Heart left ventricle (tissue), 16 donors: ENCODE data around the gene RCL1. TPM values are rescaled to one million over a fixed set of nuclear protein-coding genes. Genes with fewer than 3 reads are reported as not detected.
A peak's percentile ranks its signal among the peaks of the same experiment; 100 is the strongest.

Experiments used
- ATAC-seq, 4 donors: fragments of 200-7000 bp; cut with Tn5 transposase; one replicate each; pipeline ENCODE4 v1.9.1; 2020 to 2022; ENCODE audit warnings: moderate library complexity in 4 of 4, mild to moderate bottlenecking in 3 of 4, moderate number of reproducible peaks in 1 of 4
- DNase-seq, 5 donors: peaks; one replicate each; pipeline ENCODE4 v3.0.0-alpha.2; 2020
- H3K27ac ChIP-seq, 12 donors: fragments of 200-600 bp; sonication (generic) in 4 of 12; one replicate each; pipeline versions ENCODE4 v1.5.0 to v1.8.0; 2016 to 2022; ENCODE audit warnings: mild to moderate bottlenecking in 2 of 12
- H3K27me3 ChIP-seq, 9 donors: fragments of 200-600 bp; sonication (generic) in 2 of 9; one replicate each; pipeline versions ENCODE4 v1.5.1 to v1.8.0; 2016 to 2022; ENCODE audit warnings: mild to moderate bottlenecking in 3 of 9
- H3K36me3 ChIP-seq, 9 donors: fragments of 200-600 bp; sonication (generic) in 2 of 9; one replicate each; pipeline versions ENCODE4 v1.5.0 to v1.8.0; 2018 to 2022; ENCODE audit warnings: mild to moderate bottlenecking in 2 of 9
- H3K4me1 ChIP-seq, 12 donors: fragments of 200-600 bp; sonication (generic) in 4 of 12; one replicate each; pipeline versions ENCODE4 v1.5.0 to v1.8.0; 2016 to 2022; ENCODE audit warnings: mild to moderate bottlenecking in 3 of 12
- H3K4me3 ChIP-seq, 12 donors: fragments of 200-600 bp; sonication (generic) in 4 of 12; one replicate each; pipeline versions ENCODE4 v1.5.0 to v1.8.0; 2017 to 2022; ENCODE audit warnings: mild to moderate bottlenecking in 9 of 12, moderate library complexity in 4 of 12
- H3K9me3 ChIP-seq, 12 donors: fragments of 200-600 bp; sonication (generic) in 4 of 12; one replicate each; pipeline versions ENCODE4 v1.5.0 to v1.8.0; 2016 to 2022; ENCODE audit warnings: mild to moderate bottlenecking in 1 of 12
- POLR2A ChIP-seq, 2 donors: fragments of 450-650 bp; IDR thresholded peaks; one replicate each; pipeline ENCODE4 v1.6.1; 2017; ENCODE audit warnings: antibody characterized with exemption in 2 of 2, mild to moderate bottlenecking in 2 of 2, moderate library complexity in 2 of 2
- WGBS, 4 donors: extraction: QIAGEN DNeasy Blood & Tissue Kit in 2 of 4; methylation state at CpG; one replicate each; pipeline versions ENCODE4 v1.1.5 to v1.1.7; 2013 to 2018; 5-methylcytosine and 5-hydroxymethylcytosine counted together
- intact Hi-C, 10 donors: fragments of 100-400 bp; cut with DNase I; formaldehyde crosslinking; loops; one replicate each; pipeline versions ENCODE4 v1.11.1 to v1.14.2; 2022
- polyA plus RNA-seq, 2 donors: library from polyadenylated mRNA; stranded (reverse); fragments of 200-250 nt; gene quantifications; one replicate each; pipeline ENCODE4 v1.2.3, GENCODE V29; 2013
- total RNA-seq, 9 donors: library from RNA; depleted of rRNA in 2 of 9; stranded (reverse); fragments of >200 nt in 2 of 9; fragmentation: NEBNext Ultra II Directional in 3 of 9; extraction: Animal tissue kit (Norgen Biotek cat#: 25700) in 3 of 9; gene quantifications; one replicate each; pipeline versions ENCODE4 v1.1.0 to v1.2.4, GENCODE V29; 2016 to 2023
- TF ChIP-seq, protein P1 (sequence below), 12 donors: fragments of 200-600 bp; sonication (generic) in 4 of 12; IDR thresholded peaks; one replicate each; pipeline versions ENCODE4 v1.5.0 to v1.8.0; 2018 to 2022; ENCODE audit warnings: antibody characterized with exemption in 12 of 12, mild to moderate bottlenecking in 5 of 12
- donor health status: ischemic (EF 13 %, LVEDD 7.1; RV severe dilation, severe dysfunction).
- donor health status: healthy with polysubstance abuse.
- donor health status: DM: no; HTN: yes; CAD: no.
- donor health status: DM: no; HTN: no; CAD: no.
- donor health status: ischemic (EF 25% LVEDD 6.9; RV normal size, moderate dysfunction).
- donor health status: ischemic (EF 25% LVEDD 5.7; RV mildly dilated, moderate dysfunction).
- donor health status: healthy.
- donor health status: DM: yes; HTN: yes; CAD: no.
- donor health status: ischemic (EF 35%, LVEDD 5.7; RV mildly dilated, moderate dysfunction).
- donor health status: nonischemic (EF 11% LVEDD 7.7; RV severe dilation, severe dysfunction).
- donor health status: DM: yes; HTN: yes; CAD: no.
- donor health status: PGD.
- donor health status: ischemic (EF 29% LVEDD 5.4; RV normal size, mild dysfunction).
- donor health status: nonischemic (EF 23%, LVEDD 6.1; RV moderate dilation, normal function).

Gene RCL1
- total and polyA plus RNA-seq, 11 donors = 3.8 to 11.3 (median 7.2) TPM

DNA sequence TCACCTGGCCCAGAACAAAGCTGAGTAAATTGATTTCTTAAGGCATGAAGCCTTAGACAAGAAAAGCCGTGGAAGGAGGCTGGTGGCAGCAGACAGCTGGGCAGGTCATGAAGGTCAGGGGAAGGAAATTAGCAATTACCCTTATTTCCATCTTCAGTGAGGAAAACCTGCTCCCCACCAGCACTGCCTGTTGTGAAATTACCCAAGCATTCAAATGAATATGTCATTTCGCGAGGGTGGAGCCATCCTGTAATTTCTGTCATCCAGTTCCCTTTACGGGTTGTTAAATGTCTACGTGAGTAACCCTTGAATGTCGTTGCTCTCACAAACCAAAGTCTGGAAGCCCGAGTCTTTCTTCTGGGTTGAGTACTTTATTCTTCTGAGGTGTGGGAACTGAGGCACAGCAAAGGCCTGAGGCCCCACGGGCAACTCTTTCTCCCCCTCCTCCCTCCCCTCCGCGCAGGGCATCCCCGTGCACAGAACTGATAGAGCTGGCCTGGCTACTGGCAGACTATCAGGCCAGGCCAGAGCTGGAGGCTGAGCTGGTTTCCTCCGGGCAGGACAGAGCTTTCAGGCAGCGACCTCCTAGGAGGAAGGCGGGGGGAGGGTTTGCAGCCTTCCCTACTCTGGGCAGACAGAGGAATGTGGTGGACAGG, 29.7 kb upstream of the RCL1 start:
- peak overlapping the region in 10 of 12 donors; percentile 6 to 39 (median 32) for H3K4me3 ChIP-seq
- 27 to 40% (median 34%) methylated on average over 14 of the region's 14 CpGs for WGBS, 4 donors
- no peaks in the 10 kb centered on the region for H3K27me3 ChIP-seq
- H3K4me1 ChIP-seq = peaks cover 0 to 45% (median 11%) of the 10 kb centered on the region in 12 donors
- no peak for TF ChIP-seq POLR2A (IDR thresholded peaks at IDR 0.05)
- TF ChIP-seq, protein P1, sequence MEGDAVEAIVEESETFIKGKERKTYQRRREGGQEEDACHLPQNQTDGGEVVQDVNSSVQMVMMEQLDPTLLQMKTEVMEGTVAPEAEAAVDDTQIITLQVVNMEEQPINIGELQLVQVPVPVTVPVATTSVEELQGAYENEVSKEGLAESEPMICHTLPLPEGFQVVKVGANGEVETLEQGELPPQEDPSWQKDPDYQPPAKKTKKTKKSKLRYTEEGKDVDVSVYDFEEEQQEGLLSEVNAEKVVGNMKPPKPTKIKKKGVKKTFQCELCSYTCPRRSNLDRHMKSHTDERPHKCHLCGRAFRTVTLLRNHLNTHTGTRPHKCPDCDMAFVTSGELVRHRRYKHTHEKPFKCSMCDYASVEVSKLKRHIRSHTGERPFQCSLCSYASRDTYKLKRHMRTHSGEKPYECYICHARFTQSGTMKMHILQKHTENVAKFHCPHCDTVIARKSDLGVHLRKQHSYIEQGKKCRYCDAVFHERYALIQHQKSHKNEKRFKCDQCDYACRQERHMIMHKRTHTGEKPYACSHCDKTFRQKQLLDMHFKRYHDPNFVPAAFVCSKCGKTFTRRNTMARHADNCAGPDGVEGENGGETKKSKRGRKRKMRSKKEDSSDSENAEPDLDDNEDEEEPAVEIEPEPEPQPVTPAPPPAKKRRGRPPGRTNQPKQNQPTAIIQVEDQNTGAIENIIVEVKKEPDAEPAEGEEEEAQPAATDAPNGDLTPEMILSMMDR (IDR thresholded peaks at IDR 0.05) = peak in 3 of 12 donors; percentile 1 to 32 (median 22)
- H3K36me3 ChIP-seq = no peaks in the 10 kb centered on the region
- intact Hi-C loops = loop anchor here in 9 of 10 donors (1.0 to 10.0 kb wide), 16 partner anchors 34 to 839 kb away; partner anchors contain the start of genes JAK2 (in 5 of the 9) and PLGRKT (in 2 of the 9)
- DNase-seq = peak in 4 of 5 donors; percentile 25 to 56 (median 36)
- ATAC-seq = peak; percentile 67 to 81 (median 77)
- peak overlapping the region in 8 of 12 donors; percentile 3 to 63 (median 36) for H3K27ac ChIP-seq
- no peaks in the 10 kb centered on the region for H3K9me3 ChIP-seq

DNA sequence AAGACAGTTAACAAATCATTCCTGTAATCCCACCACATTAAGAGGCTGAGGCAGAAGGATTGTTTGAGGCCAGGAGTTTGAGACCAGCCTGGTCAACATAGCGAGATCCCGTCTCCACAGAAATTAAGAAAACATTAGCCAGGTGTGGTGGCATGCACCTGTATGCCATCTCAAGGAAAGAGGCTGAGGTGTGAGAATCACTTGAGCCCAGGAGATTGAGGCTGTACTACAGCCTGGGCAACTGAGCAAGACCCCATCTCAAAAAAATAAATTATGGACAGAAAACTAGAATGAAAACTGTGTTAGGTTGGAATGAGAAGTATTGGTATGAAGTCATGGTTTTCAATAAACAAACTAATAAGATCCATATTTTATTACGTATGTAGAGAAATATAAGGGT, 28.7 kb upstream of the RCL1 start:
- DNase-seq (no peak), ATAC-seq (no peak)
- Histone ChIP-seq H3K36me3 (no peaks in the 10 kb centered on the region), H3K4me3 (no peak overlapping the region), H3K9me3 (no peaks in the 10 kb centered on the region), H3K4me1 (peaks cover 0 to 44% (median 11%) of the 10 kb centered on the region in 12 donors), H3K27me3 (no peaks in the 10 kb centered on the region), H3K27ac (no peak overlapping the region)
- WGBS, 4 donors = 65 to 82% (median 79%) methylated on average over 3 of the region's 3 CpGs
- intact Hi-C loops = loop anchor here in 8 of 10 donors (5.0 to 10.0 kb wide), 12 partner anchors 33 to 838 kb away; partner anchors contain the start of genes JAK2 (in 4 of the 8) and PLGRKT (in 2 of the 8)
- TF ChIP-seq, protein P1 (IDR thresholded peaks at IDR 0.05) = no peak
- no peak for TF ChIP-seq POLR2A (IDR thresholded peaks at IDR 0.05)

DNA sequence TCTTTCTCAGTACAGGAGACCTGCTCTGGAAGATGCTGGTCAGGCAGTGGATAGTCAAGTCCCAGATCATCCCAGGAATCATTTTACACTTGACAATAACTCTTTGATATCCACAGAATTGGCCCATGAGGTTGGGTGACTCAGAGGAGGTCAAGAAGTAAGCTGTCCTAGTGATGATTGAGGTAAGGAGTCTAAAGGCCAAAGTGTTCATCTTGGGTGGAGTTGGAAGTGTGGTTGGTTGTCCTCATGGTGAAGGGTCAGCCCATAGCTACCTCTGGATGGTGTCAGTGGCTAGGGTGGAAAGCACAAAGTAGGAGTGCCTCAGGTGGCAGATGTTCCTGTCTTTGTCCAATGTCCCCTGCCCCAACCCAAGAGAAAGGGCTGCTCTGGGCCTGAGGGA, 24.1 kb upstream of the RCL1 start:
- no peak for DNase-seq
- Histone ChIP-seq H3K4me3 (no peak overlapping the region), H3K27ac (no peak overlapping the region), H3K36me3 (no peaks in the 10 kb centered on the region), H3K27me3 (no peaks in the 10 kb centered on the region), H3K9me3 (no peaks in the 10 kb centered on the region), H3K4me1 (peaks cover 0 to 3% (median 0%) of the 10 kb centered on the region in 12 donors)
- intact Hi-C loops = loop anchor here in 7 of 10 donors (5.0 to 10.0 kb wide), 6 partner anchors 89 to 826 kb away; partner anchors contain the start of gene PLGRKT (in 1 of the 7)
- no peak for TF ChIP-seq POLR2A (IDR thresholded peaks at IDR 0.05)
- TF ChIP-seq, protein P1 (IDR thresholded peaks at IDR 0.05) = no peak
- ATAC-seq = no peak

DNA sequence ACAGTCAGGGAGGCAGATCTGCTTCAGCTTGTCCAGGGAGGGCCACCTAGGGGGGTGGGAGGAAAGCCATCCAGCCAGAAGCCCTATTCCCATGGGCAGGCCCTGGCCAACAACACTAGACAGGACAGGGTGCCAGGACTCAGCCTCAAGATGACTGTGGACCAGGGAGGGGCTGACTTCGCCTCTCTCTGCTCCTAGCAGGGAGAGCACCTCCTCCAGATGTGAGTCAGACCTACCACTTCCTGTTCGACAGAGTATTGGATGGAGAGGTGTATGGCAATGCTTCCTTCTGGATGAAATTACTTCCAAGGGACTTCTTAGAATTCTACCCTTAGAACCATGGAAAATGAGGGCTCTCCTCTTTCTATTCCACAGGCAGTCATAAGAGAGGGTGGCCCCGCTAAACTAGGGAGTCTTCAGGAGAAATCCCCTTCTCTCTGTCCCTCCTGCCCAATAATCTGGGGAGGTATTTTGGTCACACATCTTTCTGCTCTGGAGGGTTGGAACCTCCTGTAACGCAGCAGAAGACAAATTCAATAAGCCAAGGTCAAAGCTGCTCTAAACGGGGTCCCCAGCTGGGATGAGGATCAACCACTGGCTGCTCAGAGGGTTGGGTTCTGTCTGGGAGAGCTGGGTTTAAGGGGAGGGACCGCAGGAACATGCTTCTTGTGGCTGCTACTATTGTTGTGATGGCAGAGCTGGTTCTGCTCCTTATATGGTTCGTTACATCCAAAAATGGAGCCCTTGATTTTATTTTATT, 23.2 kb upstream of the RCL1 start:
- no peak for TF ChIP-seq POLR2A (IDR thresholded peaks at IDR 0.05)
- TF ChIP-seq, protein P1 (IDR thresholded peaks at IDR 0.05) = no peak
- no peak overlapping the region for H3K4me3 ChIP-seq
- ATAC-seq (peak in 1 of 4 donors; percentile 55), DNase-seq (peak in 1 of 5 donors; percentile 32)
- no peaks in the 10 kb centered on the region for H3K9me3 ChIP-seq
- no peaks in the 10 kb centered on the region for H3K27me3 ChIP-seq
- peaks cover 0 to 6% (median 0%) of the 10 kb centered on the region in 12 donors for H3K4me1 ChIP-seq
- H3K36me3 ChIP-seq = no peaks in the 10 kb centered on the region
- intact Hi-C loops = loop anchor here in 7 of 10 donors (5.0 to 10.0 kb wide), 6 partner anchors 88 to 825 kb away; partner anchors contain the start of gene PLGRKT (in 1 of the 7)
- WGBS, 4 donors = 78 to 86% (median 85%) methylated on average over 7 of the region's 7 CpGs
- no peak overlapping the region for H3K27ac ChIP-seq
